UCSD-AML1 (cell line): ENCODE results near the gene MIA2.
A peak's percentile ranks its signal among the peaks of the same experiment; 100 is the strongest.
"Not testable (repeated sequence)": the region's sequence is repeated elsewhere in the genome, so short reads cannot be mapped to it uniquely, and the experiment has no call there.

Experiments used
- DNase-seq: peaks from one replicate; lab custom pipeline; 2025; ENCODE audit not compliant: unreplicated experiment; lab: John Stamatoyannopoulos, UW

Gene MIA2

DNA sequence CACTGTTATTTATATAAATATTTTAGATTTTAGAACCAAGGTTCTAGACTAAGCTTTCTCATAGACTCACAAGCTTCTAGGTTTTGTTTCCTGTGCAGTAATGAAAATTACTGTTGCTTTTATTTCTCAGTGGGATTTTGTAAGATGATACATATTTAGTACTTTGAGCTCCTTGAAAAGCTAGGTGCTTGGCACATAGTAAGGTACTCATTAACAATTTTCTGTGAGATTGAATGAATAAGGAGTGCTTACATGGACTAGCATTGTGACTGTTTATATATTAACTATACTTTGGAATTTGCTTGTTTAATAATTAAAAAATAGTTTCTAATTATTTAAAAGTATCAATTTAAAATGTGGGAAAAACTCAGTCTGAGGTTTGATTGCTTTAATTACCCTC, 85.7 kb downstream of the MIA2 start:
- DNase-seq, result no peak

DNA sequence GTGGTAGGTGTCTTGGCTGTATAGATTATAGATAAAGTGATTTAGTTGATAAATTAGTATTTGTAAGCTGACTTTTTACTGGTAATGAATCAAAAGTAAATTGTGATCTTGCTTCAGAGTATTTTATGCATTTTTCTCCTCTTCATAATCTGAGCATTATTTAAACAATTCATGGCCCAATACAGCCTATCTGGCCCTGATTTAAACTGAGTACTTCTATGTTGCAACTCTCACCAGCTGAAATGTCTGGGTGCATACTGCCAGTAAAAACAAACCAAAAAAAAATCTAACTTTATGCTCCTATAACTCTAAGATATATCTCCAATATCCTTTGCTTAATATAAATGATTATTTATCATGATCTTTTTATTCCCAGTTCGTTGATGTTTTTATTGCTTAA, 86.6 kb downstream of the MIA2 start:
- DNase-seq, result no peak

DNA sequence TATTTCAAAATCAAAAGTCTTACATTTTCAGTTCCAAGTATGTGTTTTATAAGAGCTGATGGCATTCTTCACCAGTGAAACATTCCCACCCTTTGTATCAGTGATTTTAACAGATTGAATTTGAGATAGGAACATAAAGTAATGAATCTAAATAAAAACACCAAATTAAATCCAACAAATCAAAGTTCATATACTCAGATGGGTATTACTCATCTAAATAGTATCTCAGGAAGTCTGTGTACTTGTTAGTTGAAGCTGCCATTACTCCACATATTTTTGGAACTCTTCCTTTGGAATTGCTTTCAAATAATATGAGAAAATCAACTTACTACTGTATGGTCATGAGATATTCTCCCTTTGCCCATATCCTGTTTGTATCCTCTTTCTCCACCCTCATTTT, 89.1 kb downstream of the MIA2 start:
- no peak for DNase-seq

DNA sequence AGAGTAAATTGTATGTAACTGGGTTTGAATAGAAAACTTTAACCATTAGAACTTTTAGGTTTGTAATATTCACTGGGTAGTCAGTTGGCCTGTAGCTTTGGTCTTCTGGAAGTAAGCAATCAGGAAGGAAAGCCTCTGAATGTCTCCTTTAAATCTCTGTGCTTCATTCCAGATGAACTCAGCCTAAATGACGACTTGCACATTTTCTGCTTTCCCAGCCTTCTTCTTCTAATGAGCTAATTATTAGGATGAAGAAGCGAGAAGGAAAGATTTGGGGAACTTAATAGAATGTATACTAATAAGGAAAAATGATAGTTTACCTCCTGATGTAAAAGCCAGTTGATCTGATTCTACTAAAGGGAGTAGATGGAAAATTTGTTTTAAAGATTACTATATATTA, 90.4 kb downstream of the MIA2 start:
- no peak for DNase-seq

GRCh38 chr14:39339003-39339402, 105.3 kb downstream of the MIA2 start:
- DNase-seq, result no peak

DNA sequence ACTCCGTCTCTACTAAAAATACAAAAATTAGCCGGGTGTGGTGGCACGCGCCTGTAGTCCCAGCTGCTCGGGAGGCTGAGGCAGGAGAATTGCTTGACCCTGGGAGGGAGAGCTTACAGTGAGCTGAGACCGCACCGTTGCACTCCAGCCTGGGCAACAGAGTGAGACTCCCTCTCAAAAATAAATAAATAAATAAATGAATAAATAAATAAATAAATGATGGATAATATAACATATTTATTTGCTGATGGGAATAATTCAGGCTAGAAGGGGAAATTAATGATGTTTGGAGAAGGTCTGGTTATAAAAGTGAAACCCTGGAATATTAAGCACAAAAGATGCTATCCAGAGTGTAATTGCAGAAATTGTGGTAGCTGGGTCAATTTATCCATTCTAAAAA, 107.4 kb downstream of the MIA2 start:
- not testable (repeated sequence) for DNase-seq

GRCh38 chr14:39342768-39343167, 109.1 kb downstream of the MIA2 start:
- DNase-seq, result no peak

DNA sequence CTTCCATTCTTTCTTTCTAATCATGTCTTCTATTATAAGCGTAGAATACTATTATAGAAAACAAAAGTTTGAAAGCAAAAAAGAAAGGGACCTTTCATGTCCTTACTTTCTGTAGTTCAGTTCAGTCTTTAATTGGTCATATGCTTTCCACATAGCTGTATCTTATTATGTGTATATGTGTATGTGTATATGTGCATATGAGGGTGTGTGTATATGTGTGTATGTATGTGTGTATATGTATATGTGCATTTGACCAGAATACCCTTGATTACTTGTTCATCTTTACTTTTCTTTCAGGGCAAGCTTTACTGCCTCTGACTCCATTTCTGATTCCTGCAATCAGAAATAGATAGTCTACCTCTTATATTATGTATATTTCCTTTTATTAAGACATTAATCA, 109.9 kb downstream of the MIA2 start:
- DNase-seq, result no peak

- DNase-seq, result no peak
These were observed 117.2 kb downstream of the MIA2 start for GRCh38 chr14:39350866-39351265.

GRCh38 chr14:39351708-39352107, 118.0 kb downstream of the MIA2 start:
- DNase-seq, result no peak

DNA sequence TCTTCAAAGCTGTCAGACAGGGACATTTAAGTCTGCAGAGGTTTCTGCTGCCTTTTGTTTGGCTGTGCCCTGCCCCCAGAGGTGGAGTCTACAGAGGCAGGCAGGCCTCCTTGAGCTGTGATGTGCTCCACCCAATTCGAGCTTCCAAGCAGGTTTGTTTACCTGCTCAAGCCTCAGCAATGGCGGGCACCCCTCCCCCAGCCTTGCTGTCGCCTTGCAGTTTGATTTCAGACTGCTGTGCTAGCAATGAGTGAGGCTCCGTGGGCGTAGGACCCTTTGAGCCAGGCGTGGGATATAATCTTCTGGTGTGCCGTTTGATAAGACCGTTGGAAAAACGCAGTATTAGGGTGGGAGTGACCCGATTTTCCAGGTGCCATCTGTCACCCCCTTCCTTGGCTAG, 125.4 kb downstream of the MIA2 start:
- not testable (repeated sequence) for DNase-seq

DNA sequence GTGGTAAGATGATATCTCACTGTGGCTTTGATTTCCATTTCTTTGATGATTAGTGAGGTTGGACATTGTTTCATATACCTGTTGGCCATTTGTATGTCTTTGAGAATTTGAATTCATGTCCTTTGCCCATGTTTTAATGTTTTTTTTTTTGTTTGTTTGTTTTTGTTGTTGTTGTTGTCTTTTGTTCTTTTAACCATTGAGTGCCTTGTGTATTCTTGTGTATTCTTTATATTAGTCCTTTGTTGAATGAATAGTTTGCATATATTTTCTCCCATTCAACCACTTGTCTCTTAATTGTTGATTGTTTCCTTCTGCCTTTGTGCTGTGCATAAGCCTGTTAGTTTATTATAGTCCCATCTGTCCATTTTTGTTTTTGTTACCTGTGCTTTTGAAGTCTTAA, 126.6 kb downstream of the MIA2 start:
- no peak for DNase-seq

DNA sequence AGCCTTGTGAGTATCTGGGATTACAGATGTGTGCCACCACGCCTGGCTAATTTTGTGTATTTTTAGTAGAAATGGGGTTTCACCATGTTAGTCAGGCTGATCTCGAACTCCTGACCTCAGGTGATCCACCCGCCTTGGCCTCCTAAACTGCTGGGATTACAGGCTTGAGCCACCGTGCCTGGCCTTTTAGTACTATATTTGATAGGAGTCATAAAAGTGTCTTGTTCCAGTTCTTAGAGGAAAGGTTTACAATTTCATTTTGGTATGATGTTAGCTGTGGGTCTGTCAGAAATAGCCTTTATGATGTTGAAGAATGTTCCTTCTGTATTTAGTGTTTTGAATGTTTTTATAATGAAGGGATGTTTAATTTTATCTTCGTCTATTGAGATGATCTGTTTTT, 127.8 kb downstream of the MIA2 start:
- not testable (repeated sequence) for DNase-seq

- DNase-seq, result no peak
These were observed 130.8 kb downstream of the MIA2 start for GRCh38 chr14:39364509-39364908.

- no peak for DNase-seq
These were observed 131.6 kb downstream of the MIA2 start for GRCh38 chr14:39365354-39365753.

DNA sequence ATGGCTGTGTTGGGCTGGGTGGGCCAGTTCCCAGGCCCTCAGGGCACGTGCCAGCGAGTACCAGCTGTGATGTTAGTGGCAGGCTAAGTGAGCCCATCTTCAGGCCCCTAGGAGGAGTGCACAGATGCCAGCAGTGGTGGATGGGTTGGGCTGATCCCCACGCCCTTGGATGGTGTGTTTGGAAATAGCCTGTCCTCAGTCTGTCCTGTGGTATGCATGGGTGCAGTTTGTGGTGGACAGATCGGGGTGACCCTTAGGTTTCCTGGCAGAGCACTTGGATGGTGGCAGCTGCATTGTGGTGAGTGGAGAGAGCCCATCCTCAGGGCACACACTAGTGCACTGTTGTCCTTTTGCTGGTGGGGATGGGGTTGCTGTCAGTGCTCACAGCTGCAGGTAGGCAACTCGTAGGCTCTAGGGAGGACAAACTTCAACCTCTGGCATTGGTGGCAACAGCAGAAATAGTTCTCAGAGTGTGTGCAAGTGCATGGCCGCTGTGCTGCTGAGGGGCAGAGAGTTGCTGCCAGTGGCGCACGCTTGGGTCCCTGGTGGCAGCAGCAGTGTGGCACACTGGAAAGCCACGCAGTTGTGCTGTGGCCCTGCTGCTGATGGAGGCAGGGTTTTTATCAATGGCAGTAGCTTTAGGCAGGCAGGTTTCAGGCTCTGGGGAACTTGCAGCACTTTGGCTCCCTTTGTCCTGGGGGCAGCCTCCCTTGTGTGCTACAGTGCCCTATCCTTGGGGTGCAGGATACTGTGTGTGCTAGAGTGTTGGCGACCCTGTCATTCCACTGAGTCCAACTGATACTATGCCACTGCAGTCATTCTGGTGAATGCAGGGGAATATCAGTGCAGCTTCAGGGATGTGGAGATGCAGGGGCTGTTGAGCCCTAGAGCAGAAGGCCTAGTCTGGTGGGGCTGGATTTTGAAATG, 133.0 kb downstream of the MIA2 start:
- DNase-seq, result peak; percentile 12

- DNase-seq, result no peak
These were observed 133.7 kb downstream of the MIA2 start for GRCh38 chr14:39367387-39367751.

DNA sequence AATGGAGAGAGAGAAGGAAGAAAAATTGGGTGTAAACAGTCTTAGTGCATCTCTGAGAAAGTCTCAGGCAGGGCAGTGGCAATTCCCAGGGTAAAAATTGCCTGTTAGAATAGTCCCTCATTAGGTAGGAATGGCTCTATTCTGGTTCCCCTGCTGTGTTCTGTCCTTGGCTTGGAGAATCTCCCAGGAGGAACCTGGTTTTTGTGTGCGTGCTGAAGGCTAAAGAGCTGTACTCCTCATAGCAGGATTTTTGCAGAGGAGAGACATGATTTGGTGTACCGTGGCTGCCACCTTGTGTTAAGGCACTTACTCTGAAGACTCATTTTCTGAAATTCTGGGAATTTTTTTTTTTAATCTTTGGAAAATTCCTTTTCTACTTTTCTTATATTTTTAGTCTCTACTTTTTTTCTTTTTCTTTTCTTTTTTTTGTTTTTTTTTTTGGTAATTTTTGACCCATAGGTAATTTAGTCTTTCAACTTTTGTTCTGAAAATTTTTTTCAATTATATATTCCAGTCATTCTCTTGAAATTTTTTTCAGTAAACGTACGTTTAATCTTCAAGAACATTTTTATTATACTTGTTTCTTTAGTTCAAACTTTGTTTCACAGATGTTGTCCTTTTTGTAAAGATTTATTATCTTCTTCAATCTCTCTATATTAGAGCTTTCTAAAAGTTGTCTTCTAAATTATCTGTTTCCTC, 134.7 kb downstream of the MIA2 start:
- DNase-seq, result peak; percentile 36

DNA sequence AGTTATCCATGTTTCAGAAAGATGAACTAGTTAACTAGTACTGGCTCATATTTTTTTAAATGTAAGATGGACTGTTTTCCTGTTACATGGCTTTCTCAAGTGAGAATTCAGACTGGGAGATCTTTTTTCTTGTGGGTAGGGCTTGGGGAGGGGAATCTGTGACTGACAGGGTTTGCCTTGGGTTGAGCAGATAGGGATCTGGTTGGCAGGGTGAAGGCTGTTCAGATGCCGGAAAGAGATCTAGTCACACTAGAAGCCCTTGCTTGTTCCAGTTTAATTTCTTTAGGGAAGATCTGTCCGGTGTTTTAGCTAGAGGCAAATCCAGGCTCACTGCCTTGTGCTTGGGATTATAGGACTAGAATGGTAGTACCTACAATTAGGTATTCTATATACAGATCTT, 135.3 kb downstream of the MIA2 start:
- DNase-seq, result no peak

DNA sequence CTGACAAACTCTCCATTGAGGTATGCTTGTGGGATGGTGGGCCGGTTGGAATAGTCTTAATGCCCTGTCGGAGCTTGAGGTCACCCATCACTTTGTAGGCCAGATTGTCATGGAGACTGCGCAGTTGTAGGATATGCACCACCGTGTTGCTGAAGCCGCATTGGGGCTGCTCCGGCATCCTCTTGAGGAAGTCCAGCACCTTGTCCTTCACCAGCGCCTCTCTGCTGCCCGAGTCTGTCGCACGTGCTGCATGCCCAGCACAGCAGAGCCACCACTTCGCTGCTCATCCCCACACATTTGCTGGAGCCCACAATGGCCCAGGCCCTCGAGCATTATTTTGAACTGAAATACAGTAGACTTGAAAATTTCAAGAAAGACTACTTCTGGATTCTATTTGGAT, 136.7 kb downstream of the MIA2 start:
- DNase-seq, result no peak

GRCh38 chr14:39372656-39373055, 138.9 kb downstream of the MIA2 start:
- DNase-seq, result no peak

DNA sequence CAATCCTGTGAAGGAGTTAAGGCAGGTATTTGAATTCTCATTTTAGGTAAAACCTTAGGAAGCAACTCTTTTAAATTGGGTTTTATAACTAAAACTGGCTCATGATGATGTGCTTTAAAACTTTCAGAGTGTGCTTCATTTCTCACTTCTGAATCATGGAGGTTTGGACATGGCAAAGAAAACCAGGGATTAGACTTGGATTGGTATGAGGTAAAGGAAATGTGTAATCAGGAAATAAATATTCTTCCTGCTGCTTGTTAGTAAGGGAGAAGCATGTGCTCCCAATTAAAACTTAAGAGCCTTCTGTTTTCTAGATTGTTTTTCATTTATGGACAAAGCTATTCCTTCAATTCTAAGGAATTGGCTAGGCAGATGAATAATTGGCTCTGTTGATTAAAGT, 141.1 kb downstream of the MIA2 start:
- no peak for DNase-seq
